ENCODE data around the gene MYH11.
"Not testable (repeated sequence)": the region's sequence is repeated elsewhere in the genome, so short reads cannot be mapped to it uniquely, and the experiment has no call there.

The MYH11 gene

DNA sequence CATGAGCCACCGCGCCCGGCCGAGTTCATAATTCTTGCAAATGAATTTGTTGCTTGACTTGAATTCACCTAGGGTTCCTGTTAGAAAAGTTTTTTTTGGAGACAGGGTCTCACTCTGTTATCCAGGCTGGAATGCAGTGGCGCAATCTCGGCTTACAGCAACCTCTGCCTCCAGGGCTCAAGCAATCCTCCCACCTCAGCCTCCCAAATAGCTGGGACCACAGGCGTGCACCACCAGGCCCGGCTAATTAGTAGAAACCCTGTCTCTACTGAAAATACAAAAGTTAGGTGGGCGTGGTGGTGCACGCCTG, 99.8 kb downstream of the MYH11 start:
- DNase-seq (ENCODE audit: low read depth in 4 of 4, low spot score in 1 of 4), result no peak

DNA sequence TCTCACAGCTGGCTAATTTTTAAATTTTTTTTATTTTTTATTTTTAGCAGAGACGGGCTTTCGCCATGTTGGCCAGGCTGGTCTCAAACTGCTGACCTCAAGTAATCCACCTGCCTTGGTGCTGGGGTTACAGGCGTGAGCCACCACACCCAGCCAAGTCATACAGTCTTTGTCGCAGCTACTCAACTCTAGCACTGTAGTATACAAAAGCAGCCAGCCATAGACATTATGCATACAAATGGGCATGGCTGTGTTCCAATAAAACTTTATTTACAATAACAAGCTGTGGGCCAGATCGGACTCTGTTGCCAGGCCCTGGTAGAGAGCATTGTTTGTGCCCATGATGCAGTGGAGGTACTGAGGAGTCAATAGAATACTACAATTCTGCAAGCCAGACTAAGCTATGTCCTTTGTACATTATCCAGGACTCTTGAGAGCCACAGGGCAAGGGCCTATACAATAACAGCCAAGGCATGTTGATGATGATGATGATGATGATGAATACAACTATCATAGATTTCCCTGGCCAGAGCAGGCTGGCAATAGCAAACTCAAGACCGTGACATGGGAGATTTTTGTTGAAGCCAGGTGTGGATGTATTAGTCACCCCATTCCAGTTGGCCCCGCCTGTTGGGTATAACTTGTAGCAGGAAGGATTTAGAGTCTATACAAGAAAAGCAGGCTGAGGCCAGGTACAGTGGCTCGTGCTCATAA, 101.8 kb downstream of the MYH11 start:
- no peak for DNase-seq (ENCODE audit: low read depth in 4 of 4, low spot score in 1 of 4)

GRCh38 chr16:15752717-15753488, 103.9 kb downstream of the MYH11 start:
- DNase-seq (ENCODE audit: low read depth in 4 of 4, low spot score in 1 of 4), result no peak

DNA sequence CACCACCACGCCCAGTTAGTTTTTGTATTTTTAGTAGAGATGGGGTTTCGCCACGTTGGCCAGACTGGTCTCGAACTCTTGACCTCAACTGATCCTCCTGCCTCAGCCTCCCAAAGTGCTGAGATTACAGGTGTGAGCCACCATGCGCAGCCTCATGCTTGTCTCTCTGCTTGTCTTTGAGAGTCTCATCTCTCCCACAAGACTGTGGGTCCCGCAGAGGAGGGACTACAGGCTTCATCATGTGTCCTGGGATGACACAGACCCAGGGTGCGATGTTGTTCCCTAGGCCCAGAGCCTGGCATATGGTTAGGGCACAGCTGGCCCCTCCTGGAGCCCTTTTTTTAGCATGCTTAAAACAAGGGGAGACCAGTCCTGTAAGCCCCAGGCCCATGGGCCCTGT, 104.9 kb downstream of the MYH11 start:
- no peak for DNase-seq (ENCODE audit: low read depth in 4 of 4, low spot score in 1 of 4)

- DNase-seq (ENCODE audit: low read depth in 4 of 4, low spot score in 1 of 4), result no peak
These were observed 106.8 kb downstream of the MYH11 start for GRCh38 chr16:15749985-15750384.

GRCh38 chr16:15749371-15749770, 107.5 kb downstream of the MYH11 start:
- DNase-seq (ENCODE audit: low read depth in 4 of 4, low spot score in 1 of 4), result no peak

- DNase-seq (ENCODE audit: low read depth in 4 of 4, low spot score in 1 of 4), result no peak
These were observed 108.2 kb downstream of the MYH11 start for GRCh38 chr16:15748654-15749053.

- no peak for DNase-seq (ENCODE audit: low read depth in 4 of 4, low spot score in 1 of 4)
These were observed 108.9 kb downstream of the MYH11 start for GRCh38 chr16:15747937-15748336.

DNA sequence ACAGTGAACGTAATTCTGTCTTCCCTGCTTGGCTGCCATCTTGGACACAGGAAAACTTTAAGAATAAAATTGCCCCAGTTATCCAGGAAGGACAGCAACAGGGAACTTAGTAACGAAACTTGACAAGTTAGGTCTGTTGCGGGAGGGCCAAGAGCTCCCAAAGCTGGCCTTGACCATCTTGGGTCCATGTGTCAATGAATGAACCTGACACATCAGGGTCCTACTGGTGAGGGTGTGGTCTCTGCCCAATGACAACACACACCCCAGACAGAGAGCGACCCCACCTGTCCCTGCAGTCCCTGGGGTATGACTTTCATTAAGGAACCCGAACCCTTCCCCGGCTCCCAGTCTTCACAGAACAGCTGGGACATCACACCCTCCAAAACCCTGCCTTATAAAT, 110.5 kb downstream of the MYH11 start:
- no peak for DNase-seq (ENCODE audit: low read depth in 4 of 4, low spot score in 1 of 4)

- DNase-seq (ENCODE audit: low read depth in 4 of 4, low spot score in 1 of 4), result no peak
These were observed 113.2 kb downstream of the MYH11 start for GRCh38 chr16:15743657-15744056.

GRCh38 chr16:15742716-15743115, 114.1 kb downstream of the MYH11 start:
- DNase-seq (ENCODE audit: low read depth in 4 of 4, low spot score in 1 of 4), result no peak

DNA sequence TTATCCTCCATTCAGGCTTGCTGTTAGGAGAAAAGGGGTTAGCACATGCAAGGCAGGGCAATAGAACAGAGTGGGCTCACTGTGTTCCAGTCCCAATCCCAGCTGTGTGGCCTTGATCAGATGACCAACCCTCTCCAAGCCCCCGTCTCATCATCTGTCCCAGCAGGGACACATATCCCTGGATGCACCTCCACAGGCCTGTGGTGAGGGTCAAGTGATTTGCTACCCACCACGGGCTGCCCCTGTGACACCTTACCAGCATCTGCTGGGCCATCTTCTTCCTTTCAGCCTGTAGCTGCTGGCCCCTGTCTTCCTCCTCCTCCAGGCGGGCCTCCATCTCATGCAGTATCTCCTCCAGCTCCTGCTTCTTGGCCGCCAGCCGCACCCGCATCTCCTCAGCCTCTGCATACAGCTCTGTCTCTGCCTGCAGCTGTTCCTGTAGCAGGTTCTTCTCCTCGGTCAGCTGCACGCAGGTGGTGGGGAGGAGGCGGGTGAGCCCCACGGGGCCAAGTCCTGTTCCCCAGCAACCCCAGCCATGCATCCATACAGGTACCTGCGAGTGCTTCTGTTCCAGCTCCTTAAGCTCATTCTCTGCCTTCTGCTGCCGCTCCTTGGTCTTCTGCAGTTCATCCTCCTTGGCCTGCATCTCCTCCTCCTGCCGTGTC, 115.5 kb downstream of the MYH11 start:
- no peak for DNase-seq (ENCODE audit: low read depth in 4 of 4, low spot score in 1 of 4)

- DNase-seq (ENCODE audit: low read depth in 4 of 4, low spot score in 1 of 4), result no peak
These were observed 116.9 kb downstream of the MYH11 start for GRCh38 chr16:15739950-15740349.

DNA sequence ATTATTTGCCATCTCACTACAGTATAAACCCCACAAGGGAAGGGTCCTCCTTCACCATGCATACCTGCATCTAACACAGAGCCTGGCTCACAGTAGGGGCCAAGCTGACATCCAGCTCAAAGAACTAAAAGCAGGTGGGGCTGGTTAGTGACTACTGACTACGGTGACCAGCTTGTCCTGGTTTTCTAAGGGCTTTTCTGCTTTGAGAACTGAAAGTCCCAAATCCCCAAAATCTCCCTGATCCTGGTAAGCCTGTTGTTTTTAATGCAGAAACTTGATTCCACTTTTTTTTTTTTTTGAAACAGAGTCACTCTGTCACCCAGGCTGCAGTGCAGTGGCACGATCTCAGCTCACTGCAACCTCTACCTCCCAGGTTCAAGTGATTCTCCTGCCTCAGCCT, 117.4 kb downstream of the MYH11 start:
- no peak for DNase-seq (ENCODE audit: low read depth in 4 of 4, low spot score in 1 of 4)

DNA sequence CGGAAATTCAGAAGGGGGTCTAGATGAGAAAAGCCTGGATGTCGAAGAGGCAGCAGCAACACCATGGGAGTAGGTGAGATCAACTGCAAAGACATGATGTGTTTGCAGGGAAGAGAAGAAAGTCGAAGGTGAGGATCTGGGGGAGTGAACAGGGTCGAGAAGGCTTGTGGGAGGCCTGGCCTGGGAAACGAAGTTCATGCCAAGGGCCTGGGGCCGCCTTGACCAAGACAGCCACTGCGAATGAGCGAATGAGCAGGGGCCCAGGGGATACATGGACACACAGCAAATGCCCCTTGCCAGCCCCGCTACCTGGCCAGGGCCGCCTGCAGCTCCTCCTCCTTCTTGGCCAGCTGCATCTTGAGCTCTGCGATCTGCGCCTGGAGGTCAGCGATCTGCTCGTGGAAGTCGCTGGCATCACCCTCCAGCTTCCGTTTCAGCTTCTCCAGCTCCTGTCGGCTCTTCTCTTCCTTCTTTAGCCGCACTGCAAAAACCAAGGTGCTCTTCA, 119.6 kb downstream of the MYH11 start:
- DNase-seq (ENCODE audit: low read depth in 4 of 4, low spot score in 1 of 4), result no peak

- DNase-seq (ENCODE audit: low read depth in 4 of 4, low spot score in 1 of 4), result no peak
These were observed 120.3 kb downstream of the MYH11 start for GRCh38 chr16:15736529-15736928.

DNA sequence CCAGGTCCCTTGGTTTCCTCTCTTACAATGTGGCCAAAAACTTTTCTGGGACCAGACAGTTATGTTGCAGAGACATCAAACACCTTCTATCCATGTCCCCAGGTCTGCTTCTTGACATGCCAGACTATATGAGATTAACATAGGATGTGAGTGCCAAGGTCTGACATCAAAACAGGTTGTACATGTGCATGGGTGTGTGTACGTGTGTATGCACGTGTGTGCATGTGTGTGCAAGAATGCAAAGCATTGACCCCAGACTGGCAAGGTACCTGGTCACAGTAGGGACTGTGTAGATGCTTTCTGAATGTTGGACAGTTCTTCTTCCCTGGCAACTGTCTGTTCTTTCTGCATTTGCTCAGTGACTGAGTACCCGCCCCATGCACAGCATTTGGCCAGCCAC, 121.2 kb downstream of the MYH11 start:
- no peak for DNase-seq (ENCODE audit: low read depth in 4 of 4, low spot score in 1 of 4)

- no peak for DNase-seq (ENCODE audit: low read depth in 4 of 4, low spot score in 1 of 4)
These were observed 124.4 kb downstream of the MYH11 start for GRCh38 chr16:15732416-15732815.

DNA sequence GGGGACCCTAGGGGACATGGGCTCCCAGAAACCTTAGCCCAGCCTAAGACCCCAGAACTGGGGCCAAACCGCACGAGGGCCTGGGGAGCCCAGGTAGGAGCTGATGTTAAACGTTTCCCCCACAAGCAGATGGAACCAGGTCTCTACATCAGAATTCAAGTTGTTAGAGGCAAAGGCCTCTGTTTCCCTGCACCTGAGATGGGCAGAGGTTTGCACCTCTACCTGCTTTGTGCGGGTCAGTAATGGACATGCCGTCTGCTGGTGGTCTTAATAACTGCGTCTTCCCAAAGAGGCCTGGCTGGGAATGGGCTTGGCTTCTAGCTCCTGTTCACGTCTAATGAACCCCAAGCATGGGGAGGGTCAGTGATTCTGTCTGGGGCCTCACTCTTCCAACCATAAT, 127.7 kb downstream of the MYH11 start:
- DNase-seq (ENCODE audit: low read depth in 4 of 4, low spot score in 1 of 4), result no peak

GRCh38 chr16:15727697-15728096, 129.1 kb downstream of the MYH11 start:
- DNase-seq (ENCODE audit: low read depth in 4 of 4, low spot score in 1 of 4), result not testable (repeated sequence)

DNA sequence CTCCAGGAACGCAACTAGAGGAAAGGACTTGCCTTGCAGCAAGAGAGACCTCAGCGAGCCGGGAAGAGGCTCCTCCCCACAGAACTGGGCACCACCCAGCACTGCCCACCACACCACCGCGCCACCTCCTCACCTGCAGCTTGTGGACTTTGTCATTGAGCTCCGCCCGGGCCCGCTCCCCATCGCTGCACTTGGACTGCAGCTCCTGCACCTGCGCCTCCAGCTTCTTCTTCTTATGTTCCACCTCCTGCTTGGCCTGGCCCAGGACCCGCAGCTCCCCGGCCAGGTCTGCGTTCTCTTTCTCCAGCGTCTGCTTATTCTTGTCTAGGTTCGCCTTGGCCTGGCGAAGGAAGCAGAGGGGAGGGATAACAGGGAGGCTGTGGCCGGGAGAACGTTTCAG, 130.1 kb downstream of the MYH11 start:
- no peak for DNase-seq (ENCODE audit: low read depth in 4 of 4, low spot score in 1 of 4)

DNA sequence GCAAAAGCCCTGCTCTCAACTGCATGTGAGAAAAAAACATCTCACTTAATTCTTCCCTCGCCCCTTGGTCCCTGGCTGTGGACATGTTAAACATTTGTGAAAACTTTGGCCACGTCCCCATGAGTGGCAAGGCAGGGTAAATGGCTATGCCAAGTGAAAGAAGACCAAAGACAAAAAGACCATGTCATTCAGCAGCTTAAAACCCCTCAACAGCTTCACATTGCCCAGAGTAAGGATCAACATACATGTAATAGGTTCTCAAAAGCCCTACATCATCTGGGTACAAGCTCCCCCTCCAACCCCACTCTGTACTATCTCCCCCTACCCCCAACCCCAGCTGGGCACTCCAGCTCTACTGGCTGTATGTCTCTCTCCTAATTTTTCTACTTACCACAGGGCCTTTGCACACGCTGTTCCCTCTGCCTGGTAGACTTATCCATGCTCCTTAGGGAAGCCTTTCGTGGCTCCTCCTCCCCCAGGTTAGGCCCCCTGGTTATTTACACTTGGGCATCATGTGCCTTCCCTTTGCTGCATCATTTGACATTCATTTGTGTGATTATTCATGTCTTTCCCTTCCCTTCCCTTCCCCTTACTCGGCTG, 131.1 kb downstream of the MYH11 start:
- DNase-seq (ENCODE audit: low read depth in 4 of 4, low spot score in 1 of 4), result no peak

Data from stimulated activated CD4-positive, alpha-beta T cell treated with anti-CD3 and anti-CD28 coated beads, Interleukin-1b, Interleukin-23, amount 100 ng/mL, for 24 hours (primary cell).